K562 (cell line): ENCODE results near the gene PPP1R14C.

ENCODE experiments used
- CHD1 ChIP-seq: fragments of 200-600 bp; sonication (generic); IDR thresholded peaks from one replicate; pipeline ENCODE4 v1.6.1; 2012; ENCODE audit warnings: mild to moderate bottlenecking, moderate library complexity, low read length, inconsistent platforms
- ETS1 ChIP-seq: conservative IDR thresholded peaks from 2 replicates; pipeline ENCODE4 v1.6.1; 2011; ENCODE audit warnings: low read depth, mild to moderate bottlenecking, low read length; ENCODE audit not compliant: control insufficient read depth
- GMEB1 ChIP-seq: fragments of 250-450 bp; sonication (Bioruptor Pico); IDR thresholded peaks from 2 replicates; pipeline ENCODE4 v1.4.0; 2020; ENCODE audit warnings: mild to moderate bottlenecking
- HDAC2 ChIP-seq: fragments of 450-650 bp; IDR thresholded peaks from 2 replicates; pipeline ENCODE4 v1.6.1; 2016; ENCODE audit warnings: mild to moderate bottlenecking
- ID3 ChIP-seq, 2 experiments: fragments of 250-450 bp in 1 of 2; fragments of 450-650 bp in 1 of 2; sonication (Bioruptor Pico) in 1 of 2; IDR thresholded peaks; 2 replicates each; pipeline versions ENCODE4 v1.6.1 to v1.8.0; 2016 to 2021; ENCODE audit warnings: mild to moderate bottlenecking in 2 of 2, moderate library complexity in 2 of 2, missing compliant biosample characterization in 1 of 2, missing genetic modification characterization in 1 of 2
- NR4A1 ChIP-seq, 2 experiments: fragments of 250-450 bp in 1 of 2; fragments of 450-650 bp in 1 of 2; sonication (Bioruptor Pico) in 1 of 2; IDR thresholded peaks; 2 replicates each; pipeline versions ENCODE4 v1.4.0 to v1.6.1; 2016 to 2020; ENCODE audit warnings: mild to moderate bottlenecking in 2 of 2, missing compliant biosample characterization in 1 of 2, missing genetic modification characterization in 1 of 2, moderate library complexity in 1 of 2
- SREBF1 ChIP-seq: fragments of 150-350 bp; IDR thresholded peaks from 2 replicates; pipeline ENCODE4 v1.6.1; 2014; ENCODE audit warnings: antibody characterized with exemption, low read depth, low read length, borderline replicate concordance

GRCh38 chr6:150163970-150164369 lies 21.1 kb downstream of the PPP1R14C start:
- TF ChIP-seq HDAC2 (no peak), CHD1 (no peak), SREBF1 (no peak), GMEB1 (CRISPR knock-in tag) (no peak), ETS1 (no peak), NR4A1 (CRISPR knock-in tag; IDR thresholded peaks at IDR 0.05) (no peak), NR4A1 (tag; IDR thresholded peaks at IDR 0.05) (no peak), ID3 (CRISPR knock-in tag; IDR thresholded peaks at IDR 0.05) (no peak), ID3 (tag; IDR thresholded peaks at IDR 0.05) (no peak)
